HG02798 (cell line): Measurements from ENCODE around the gene PIK3CD.

Experiments
- ATAC-seq: cut with Tn5 transposase; IDR thresholded peaks from one replicate; pipeline ENCODE4 v1.9.1; 2021; ENCODE audit warnings: mild to moderate bottlenecking; ENCODE audit not compliant: unreplicated experiment, poor library complexity

PIK3CD gene

GRCh38 chr1:9651565-9652378, at the start of gene PIK3CD:
Gene PIK3CD (plus strand): TSS chr1:9651731. CDS start chr1:9710456, 58,725 bp downstream.
- peak; percentile 33 for ATAC-seq

GRCh38 chr1:9601942-9602793, 49.4 kb upstream of the PIK3CD start:
- no peak for ATAC-seq

- no peak for ATAC-seq
These were observed 48.8 kb upstream of the PIK3CD start for GRCh38 chr1:9602794-9603167.

- no peak for ATAC-seq
These were observed 48.2 kb upstream of the PIK3CD start for GRCh38 chr1:9603307-9603706.

- no peak for ATAC-seq
These were observed 47.5 kb upstream of the PIK3CD start for GRCh38 chr1:9603766-9604753.

- no peak for ATAC-seq
These were observed 46.7 kb upstream of the PIK3CD start for GRCh38 chr1:9604836-9605235.

- no peak for ATAC-seq
These were observed 45.5 kb upstream of the PIK3CD start for GRCh38 chr1:9605946-9606455.

- no peak for ATAC-seq
These were observed 45.1 kb upstream of the PIK3CD start for GRCh38 chr1:9606458-9606857.

- no peak for ATAC-seq
These were observed 44.6 kb upstream of the PIK3CD start for GRCh38 chr1:9606948-9607347.

- ATAC-seq: no peak
These were observed 44.2 kb upstream of the PIK3CD start for GRCh38 chr1:9607352-9607751.

GRCh38 chr1:9609998-9610397, 41.5 kb upstream of the PIK3CD start:
- ATAC-seq: no peak

GRCh38 chr1:9610548-9610947, 41.0 kb upstream of the PIK3CD start:
- ATAC-seq: no peak

GRCh38 chr1:9611716-9612115, 39.8 kb upstream of the PIK3CD start:
- ATAC-seq: no peak

GRCh38 chr1:9612162-9612845, 39.2 kb upstream of the PIK3CD start:
- ATAC-seq: no peak

GRCh38 chr1:9612871-9613624, 38.5 kb upstream of the PIK3CD start:
- no peak for ATAC-seq

GRCh38 chr1:9613625-9614299, 37.8 kb upstream of the PIK3CD start:
- no peak for ATAC-seq

GRCh38 chr1:9615316-9616063, 36.0 kb upstream of the PIK3CD start:
- ATAC-seq: no peak
